Adrenal gland (tissue), 5 donors: Measurements from ENCODE around the gene NUP153.

ENCODE experiments used
- CTCF ChIP-seq, 6 experiments: fragments of 450-650 bp in 4 of 6; fragments of 200-600 bp in 2 of 6; sonication (generic) in 1 of 6; IDR thresholded peaks; 1 replicate in 5 of 6; 2 replicates in 1 of 6; pipeline versions ENCODE4 v1.5.1 to v1.8.0; 2016 to 2021; ENCODE audit warnings: antibody characterized with exemption in 6 of 6, mild to moderate bottlenecking in 2 of 6, moderate library complexity in 1 of 6
- POLR2A ChIP-seq, 2 donors: fragments of 450-650 bp; IDR thresholded peaks; one replicate each; pipeline ENCODE4 v1.6.1; 2017; ENCODE audit warnings: antibody characterized with exemption in 2 of 2, mild to moderate bottlenecking in 2 of 2, moderate library complexity in 1 of 2
- donor health status: DM: no; HTN: no; CAD: no.

GRCh38 chr6:17622144-17622543 lies 84.6 kb downstream of the NUP153 start:
- TF ChIP-seq CTCF (IDR thresholded peaks at IDR 0.05), result no peak
- TF ChIP-seq POLR2A (IDR thresholded peaks at IDR 0.05), result no peak
